ENCODE results near the gene VPS37B. TPM values are rescaled to one million over a fixed set of nuclear protein-coding genes. Genes with fewer than 3 reads are reported as not detected.

The VPS37B gene
- total and polyA plus RNA-seq, 2 experiments from 2014 or later, result 31.7 to 47.3 TPM

DNA sequence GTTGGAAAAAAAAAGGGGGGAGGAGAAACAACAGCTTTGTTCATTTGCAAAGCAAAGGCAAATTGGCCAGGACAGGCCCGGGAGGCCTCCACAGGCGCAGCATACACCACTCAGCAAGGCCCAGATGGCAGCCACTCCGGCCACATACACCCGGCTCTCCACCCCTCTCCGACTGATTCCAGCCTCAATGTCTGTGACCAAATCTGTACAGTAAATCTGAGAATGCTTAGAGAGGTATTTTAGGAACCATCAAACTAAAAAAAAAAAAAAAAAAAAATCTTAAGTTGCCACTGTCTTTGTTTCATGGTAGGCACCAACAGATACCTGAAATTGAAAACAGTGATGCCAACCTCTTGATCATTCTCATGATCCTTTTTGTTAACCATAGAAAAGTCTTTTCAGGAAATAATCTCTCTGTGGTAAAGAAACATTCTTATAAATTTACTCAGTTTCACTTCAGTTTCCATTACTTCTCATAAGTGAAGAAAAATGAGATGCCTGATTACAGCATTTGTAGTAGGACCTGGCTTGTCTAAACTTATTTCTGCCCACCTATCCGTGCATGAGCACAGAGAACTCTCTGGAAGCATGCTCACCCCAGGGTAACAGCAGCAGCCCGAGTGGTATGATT is 20.2 kb downstream of the VPS37B start:
- no peak for DNase-seq (ENCODE audit: low read depth in 1 of 2, low spot score in 1 of 2)
- H3K36me3 ChIP-seq, result no peaks in the 10 kb centered on the region
- no peaks in the 10 kb centered on the region for H3K27me3 ChIP-seq
- peaks cover 40% of the 10 kb centered on the region for H3K4me1 ChIP-seq (ENCODE audit: low read depth)
- H3K27ac ChIP-seq, result no peak overlapping the region
- H3K4me3 ChIP-seq, result no peak overlapping the region
- no peak for TF ChIP-seq CTCF (IDR thresholded peaks at IDR 0.05; ENCODE audit: low read depth, low read length)
- no peaks in the 10 kb centered on the region for H3K9me3 ChIP-seq (ENCODE audit: low read depth)

- Histone ChIP-seq H3K27ac (peak overlapping the region; percentile 61), H3K4me1 (ENCODE audit: low read depth) (peaks cover 37% of the 10 kb centered on the region)
- TF ChIP-seq CTCF (IDR thresholded peaks at IDR 0.05; ENCODE audit: low read depth, low read length), result no peak
These were observed 21.8 kb downstream of the VPS37B start for GRCh38 chr12:122874081-122874480.

GRCh38 chr12:122873540-122873939 is 22.4 kb downstream of the VPS37B start:
- no peak for DNase-seq (ENCODE audit: low read depth in 1 of 2, low spot score in 1 of 2)
- H3K36me3 ChIP-seq, result peaks cover 10% of the 10 kb centered on the region
- H3K4me1 ChIP-seq (ENCODE audit: low read depth), result peaks cover 37% of the 10 kb centered on the region
- no peak for TF ChIP-seq CTCF (IDR thresholded peaks at IDR 0.05; ENCODE audit: low read depth, low read length)
- H3K4me3 ChIP-seq, result no peak overlapping the region
- no peaks in the 10 kb centered on the region for H3K9me3 ChIP-seq (ENCODE audit: low read depth)
- no peaks in the 10 kb centered on the region for H3K27me3 ChIP-seq
- H3K27ac ChIP-seq, result peak overlapping the region; percentile 73

More at GRCh38 chr12:122874081-122874480, 21.8 kb downstream of the VPS37B start:
- H3K27me3 ChIP-seq, result no peaks in the 10 kb centered on the region
- H3K9me3 ChIP-seq (ENCODE audit: low read depth), result no peaks in the 10 kb centered on the region
- no peak overlapping the region for H3K4me3 ChIP-seq
- peak in 1 of 2 donors; percentile 58 for DNase-seq (ENCODE audit: low read depth in 1 of 2, low spot score in 1 of 2)
- peaks cover 4% of the 10 kb centered on the region for H3K36me3 ChIP-seq

DNA sequence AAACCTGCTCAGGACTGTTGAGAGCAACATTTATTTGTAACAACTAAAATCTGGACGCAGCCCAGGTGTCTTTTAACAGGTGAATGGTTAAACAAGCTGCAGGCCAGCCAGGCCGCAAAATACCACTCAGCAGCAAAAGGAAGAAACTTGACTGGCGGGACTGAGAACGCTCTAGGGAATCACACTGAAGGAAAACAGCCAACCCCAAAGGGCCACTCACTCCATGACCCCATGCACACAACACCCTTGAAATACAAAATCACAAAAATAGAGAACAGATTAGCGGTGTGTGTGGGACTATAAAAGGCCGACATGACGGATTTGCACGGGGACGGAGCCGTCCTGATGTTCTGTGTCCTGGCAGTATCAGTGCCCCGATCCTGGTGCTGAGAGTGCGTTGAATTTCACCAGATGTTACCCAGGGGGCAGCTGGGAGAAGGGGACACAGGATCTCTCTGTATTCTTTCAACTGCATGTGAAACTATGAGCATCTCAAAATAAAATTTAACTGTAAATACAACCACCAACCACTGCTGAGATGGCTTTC is 23.0 kb downstream of the VPS37B start:
- no peaks in the 10 kb centered on the region for H3K9me3 ChIP-seq (ENCODE audit: low read depth)
- no peaks in the 10 kb centered on the region for H3K27me3 ChIP-seq
- no peak for TF ChIP-seq CTCF (IDR thresholded peaks at IDR 0.05; ENCODE audit: low read depth, low read length)
- H3K36me3 ChIP-seq, result peaks cover 11% of the 10 kb centered on the region
- DNase-seq (ENCODE audit: low read depth in 1 of 2, low spot score in 1 of 2), result no peak
- H3K4me1 ChIP-seq (ENCODE audit: low read depth), result peaks cover 37% of the 10 kb centered on the region
- H3K27ac ChIP-seq, result peak overlapping the region; percentile 73
- H3K4me3 ChIP-seq, result no peak overlapping the region

GRCh38 chr12:122871851-122872780 is 23.8 kb downstream of the VPS37B start:
- peak in 1 of 2 donors; percentile 73 for DNase-seq (ENCODE audit: low read depth in 1 of 2, low spot score in 1 of 2)
- no peaks in the 10 kb centered on the region for H3K9me3 ChIP-seq (ENCODE audit: low read depth)
- H3K4me1 ChIP-seq (ENCODE audit: low read depth), result peaks cover 37% of the 10 kb centered on the region
- H3K27ac ChIP-seq, result peak overlapping the region; percentile 73
- H3K4me3 ChIP-seq, result no peak overlapping the region
- TF ChIP-seq CTCF (IDR thresholded peaks at IDR 0.05; ENCODE audit: low read depth, low read length), result no peak
- H3K27me3 ChIP-seq, result no peaks in the 10 kb centered on the region
- H3K36me3 ChIP-seq, result peaks cover 11% of the 10 kb centered on the region
